NCI-H2196 treated with DMSO at 0.1 percent for 48 hours (cell line): ENCODE data around the gene PDZD8.

Source experiments
- DNase-seq: peaks from one replicate; lab custom pipeline; 2025; ENCODE audit not compliant: unreplicated experiment; lab: John Stamatoyannopoulos, UW

Gene PDZD8

DNA sequence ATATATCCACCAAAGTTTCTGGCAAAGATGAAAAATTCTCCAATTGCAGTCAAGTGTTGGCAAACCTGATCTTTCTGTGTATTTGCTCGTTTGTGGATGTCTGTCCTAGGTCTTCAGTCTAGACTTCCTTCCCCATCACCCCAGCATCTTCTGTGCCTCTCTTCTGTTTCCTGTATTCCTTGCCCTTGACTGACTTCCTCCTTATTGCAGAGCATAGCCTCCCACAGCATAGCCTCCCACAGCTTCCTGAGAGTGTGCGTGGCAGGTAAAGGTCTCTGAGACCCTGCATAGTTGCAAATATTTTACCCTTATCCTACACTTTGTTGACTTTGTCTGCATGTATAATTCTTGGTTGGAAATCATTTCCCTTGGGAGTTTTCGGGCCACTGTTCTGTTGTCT lies 116.0 kb downstream of the PDZD8 start:
- DNase-seq = no peak

DNA sequence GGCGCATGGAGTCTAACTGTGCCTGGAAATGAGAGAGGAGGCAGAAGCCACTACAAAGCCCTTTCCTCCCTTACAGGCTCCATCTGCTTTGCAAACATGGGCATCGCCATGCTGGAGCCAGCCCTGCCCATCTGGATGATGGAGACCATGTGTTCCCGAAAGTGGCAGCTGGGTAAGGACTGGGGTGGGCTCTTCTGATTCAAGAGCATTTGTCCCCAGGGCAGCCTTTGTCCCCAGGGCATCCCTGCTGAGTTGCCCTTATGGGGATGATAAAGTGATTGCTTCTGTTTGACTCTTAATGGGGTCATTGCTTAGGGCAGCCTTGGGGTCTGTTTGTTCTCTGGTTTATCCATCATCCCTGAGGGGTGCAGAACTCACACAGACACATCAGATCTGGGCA lies 117.5 kb downstream of the PDZD8 start:
- DNase-seq = no peak

GRCh38 chr10:117256910-117257309 lies 118.3 kb downstream of the PDZD8 start:
- DNase-seq = no peak

- no peak for DNase-seq
These were observed 119.3 kb downstream of the PDZD8 start for GRCh38 chr10:117255835-117256460.

DNA sequence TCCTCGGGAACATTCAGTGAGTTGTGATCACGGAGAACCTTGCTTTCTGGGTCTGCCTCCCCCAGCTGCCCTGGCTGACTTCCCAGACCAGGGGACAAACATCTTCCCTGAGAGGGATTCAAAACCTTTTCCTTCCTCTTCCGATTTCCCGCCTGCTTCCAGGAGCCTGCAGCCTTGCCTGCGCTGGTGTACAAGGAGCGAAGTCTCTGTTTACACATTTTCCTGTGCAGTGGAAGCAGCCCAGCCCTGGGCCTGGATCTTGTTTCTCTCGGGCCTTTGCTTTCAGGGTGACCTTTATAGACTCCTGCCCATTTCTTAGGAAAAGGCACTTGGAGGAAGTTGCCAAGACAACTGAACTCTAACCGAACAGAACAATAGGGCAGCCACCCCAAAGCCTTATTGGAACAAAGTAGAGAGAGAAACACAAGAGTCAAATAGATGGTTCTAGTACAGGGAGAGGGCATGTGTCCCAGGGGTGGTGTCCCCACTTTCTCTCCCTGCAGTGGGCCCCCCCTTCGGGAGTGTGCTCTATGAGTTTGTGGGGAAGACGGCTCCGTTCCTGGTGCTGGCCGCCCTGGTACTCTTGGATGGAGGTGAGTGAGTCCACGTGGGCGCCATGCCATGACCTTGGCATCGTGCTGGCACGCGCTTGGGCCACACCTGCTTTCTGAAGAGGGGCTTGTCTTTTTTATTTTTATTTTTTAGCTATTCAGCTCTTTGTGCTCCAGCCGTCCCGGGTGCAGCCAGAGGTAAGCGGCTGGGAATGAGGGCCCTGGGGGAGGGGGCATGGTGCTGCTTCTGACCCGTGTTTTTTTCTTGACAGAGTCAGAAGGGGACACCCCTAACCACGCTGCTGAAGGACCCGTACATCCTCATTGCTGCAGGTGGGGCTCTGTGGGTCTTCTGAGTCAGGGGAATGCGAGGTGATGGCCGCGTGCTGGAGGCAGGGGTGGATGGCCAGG lies 120.2 kb downstream of the PDZD8 start:
- DNase-seq = no peak

DNA sequence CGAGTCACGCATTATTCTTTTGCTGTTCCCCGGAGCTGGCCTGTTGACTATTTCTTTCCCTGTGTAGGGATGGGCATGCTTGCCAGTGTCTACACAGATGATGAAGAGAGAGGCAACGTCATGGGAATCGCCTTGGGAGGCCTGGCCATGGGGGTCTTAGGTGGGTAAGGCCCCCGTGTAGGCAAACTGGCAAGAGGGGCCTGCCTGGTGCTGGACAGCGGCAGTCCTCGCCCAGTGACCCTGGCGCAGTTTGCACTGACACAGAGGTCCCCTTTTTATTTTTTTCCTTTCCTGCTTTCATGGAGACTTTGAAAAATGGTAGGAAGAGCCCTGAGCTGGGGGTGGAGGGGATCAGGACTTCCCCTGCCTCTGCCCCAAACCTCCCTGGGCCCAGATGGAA lies 120.9 kb downstream of the PDZD8 start:
- DNase-seq = no peak

DNA sequence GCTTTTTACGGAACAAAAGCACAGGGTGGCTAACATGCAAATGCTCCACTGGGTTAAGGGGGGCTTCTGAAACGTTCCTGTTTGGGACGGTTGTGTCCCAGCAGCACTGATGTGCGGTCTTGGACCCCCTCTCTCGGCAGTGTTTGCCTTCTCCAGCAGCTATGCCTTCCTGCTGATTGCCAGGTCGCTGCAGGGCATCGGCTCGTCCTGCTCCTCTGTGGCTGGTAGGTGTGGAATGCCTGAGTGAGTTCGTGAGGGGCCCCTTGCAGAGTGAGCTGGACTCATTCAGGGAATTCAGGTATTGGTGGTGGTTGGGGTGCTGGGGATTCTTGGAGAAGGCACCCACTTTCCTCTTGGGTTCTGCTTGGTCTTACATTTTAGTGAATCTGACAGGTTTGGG lies 121.3 kb downstream of the PDZD8 start:
- no peak for DNase-seq

DNA sequence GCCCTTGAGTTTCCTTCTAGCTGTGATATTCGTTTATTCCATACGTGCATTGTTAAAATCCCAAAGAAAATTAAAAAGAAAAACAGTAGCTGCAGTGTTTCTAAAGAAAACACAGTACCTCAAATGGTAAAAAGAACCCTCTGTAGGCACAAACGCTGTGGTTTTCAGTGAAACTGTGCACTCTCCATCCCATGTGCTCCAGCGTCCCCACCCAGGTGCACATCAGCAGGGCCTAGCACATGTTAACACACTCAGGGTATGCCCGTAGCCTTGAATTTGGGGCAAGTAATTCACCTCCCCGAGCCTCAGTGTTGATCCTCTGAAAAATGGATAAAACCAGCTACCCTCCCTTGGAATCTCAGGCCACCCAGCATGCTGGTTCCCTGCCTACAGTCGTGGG lies 124.8 kb downstream of the PDZD8 start:
- DNase-seq = no peak

DNA sequence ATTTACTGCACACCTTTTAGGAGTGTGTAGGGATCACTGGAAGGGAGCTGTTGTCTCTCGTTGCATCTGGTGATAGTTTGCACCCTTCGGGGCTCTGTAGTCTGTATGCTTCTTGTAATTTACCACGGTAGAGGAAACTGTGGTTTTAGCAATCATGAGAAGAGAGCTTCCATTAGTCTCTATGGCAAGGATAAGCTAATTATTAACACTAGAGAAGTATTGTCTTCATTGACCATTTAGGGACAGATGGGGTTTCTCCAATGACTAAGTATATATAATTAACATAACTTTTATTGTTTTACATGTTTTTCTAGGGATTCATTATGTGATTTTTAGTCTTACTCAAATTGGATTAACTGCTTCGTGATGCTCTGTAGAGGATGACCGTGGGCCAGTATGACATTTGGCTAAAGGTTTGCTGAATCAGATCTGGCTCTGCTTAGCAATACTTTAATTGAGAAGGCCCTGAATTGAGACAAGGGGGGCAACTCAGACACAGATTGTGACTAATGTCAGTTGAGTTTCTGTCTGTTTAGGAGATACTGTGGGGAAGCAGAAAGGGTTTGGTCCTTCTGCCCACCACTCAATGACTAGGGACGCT lies 125.6 kb downstream of the PDZD8 start:
- DNase-seq = no peak

- no peak for DNase-seq
These were observed 126.3 kb downstream of the PDZD8 start for GRCh38 chr10:117248750-117249465.

DNA sequence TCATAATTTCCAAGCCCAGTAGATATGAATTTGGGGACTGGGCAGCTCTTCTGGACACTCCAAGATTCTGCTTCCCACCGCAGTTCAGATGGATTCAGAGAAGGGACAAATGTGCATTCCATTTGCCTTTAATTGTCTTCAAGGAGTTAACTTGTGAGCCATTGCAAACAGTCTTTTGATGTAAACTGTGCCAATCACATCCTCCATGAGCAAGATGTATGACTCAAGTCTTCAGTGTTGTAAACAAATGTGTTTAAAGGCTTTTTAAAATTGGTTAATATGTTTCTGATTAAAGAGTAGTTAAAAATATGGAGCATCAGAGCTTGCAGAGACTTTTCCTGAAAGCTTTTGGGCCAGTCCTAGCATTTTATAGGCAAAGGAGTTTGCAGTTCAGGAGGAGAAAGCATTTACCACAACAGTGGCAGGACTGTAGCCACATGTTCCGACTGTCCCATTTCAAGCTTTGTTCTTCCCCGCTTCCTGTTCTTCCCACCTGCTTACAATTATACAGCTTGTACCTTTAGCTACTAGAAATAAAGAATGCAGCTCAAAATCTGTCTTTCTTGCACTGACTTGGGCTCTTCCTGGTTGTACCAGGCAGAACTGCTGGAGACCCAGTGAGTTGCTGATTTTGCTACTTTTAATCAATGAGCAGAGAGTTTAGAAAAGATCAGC lies 128.1 kb downstream of the PDZD8 start:
- no peak for DNase-seq

DNA sequence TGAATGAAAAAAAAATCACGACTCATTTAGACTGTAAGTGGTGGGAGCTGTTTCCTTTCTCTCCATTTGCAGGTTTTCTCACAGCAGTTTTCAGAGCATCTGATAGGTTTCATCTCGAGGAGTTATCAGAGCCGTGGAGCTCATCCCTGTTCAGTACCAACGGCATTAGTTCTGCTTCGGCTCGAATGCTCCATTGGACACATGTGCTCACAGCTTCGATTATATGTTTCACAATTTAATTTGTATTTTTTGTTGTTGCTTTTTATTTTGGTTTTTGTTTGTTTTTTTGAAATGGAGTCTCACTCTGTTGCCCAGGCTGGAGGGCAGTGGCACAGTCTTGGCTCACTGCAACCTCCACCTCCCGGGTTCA lies 132.8 kb downstream of the PDZD8 start:
- DNase-seq = no peak

DNA sequence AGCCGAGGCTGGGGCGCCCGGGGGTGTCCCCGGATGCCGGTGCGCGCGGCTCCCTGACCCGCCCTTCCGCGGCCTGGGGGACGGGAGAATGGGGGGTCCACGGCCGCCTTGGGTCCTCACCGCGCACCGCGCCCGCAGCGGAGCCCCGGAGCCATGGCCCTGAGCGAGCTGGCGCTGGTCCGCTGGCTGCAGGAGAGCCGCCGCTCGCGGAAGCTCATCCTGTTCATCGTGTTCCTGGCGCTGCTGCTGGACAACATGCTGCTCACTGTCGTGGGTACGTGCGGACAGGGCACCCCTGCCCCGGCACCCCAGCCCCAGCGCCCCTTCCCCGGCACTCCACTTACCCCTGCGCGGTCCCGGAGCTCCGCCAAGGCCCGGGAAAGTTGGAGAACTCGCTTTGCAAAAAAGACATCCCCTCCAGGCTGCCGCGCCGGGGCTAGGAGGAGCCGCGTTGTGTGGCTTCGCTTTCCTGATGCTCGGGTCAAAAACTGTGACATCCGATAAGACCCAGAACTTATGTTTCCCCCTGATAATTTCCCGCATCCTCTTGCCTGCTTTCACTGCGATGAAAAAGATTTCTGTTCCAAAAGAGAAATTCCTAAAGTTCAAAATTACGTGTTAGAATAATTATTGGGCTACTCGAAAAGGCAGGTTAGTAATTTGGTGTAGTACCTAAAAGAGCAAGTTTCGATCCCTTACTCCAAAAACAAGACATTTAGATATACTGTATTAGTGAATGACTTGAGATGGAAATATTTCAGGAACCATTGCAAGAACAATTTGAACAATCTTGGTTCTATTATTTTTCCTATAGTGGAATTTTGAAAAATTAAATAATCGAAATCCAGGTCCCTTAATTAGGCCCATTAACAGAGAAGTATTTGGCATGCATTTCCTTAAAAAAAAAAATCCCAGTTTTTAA lies 133.4 kb downstream of the PDZD8 start:
- DNase-seq = no peak

DNA sequence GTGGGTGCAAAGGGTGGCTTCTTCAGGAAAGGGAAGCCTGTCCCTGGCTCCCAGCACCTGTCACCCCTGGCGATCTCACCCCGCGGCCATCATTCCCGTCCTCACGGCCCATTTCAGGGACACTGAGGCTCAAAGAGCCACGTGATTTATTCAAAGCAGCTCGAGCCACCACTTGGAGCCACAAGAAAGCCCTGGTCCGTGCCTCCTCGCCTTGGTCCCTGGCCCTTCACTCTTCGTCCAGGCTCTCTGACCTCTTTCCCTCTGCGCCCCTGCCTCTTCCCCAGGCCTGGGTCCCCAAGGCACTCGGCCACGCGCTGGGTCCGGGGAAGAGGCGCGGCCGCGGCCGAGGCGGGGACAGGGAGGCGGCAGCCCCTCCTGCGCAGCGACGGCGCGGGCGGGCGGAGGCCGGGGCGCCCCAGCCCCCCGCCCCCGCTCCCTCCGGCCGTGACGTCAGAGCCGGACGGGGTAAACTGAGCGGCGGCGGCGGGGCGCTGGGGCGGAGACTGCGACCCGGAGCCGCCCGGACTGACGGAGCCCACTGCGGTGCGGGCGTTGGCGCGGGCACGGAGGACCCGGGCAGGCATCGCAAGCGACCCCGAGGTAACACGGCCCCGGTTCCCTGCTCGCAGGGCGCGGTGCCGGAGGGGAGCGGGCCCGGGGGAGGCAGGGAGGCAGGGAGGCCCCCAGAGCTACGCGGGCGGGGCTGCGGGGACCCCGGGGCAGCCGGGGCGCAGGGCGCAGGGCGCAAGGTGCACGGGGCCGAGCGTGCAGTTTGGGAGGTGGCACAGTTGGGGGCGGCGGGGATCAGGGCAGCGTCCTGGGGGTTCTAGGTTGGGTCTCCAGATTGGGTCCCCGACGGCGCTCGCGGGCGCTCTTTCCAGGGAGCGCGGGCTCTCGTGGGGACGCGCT lies 134.4 kb downstream of the PDZD8 start, which contains the start of gene SLC18A2:
TSS of gene SLC18A2 (plus strand) at position 494 of the 909 bp plus-strand sequence. CDS start 580 bp downstream, outside the sequence.
- DNase-seq = no peak

DNA sequence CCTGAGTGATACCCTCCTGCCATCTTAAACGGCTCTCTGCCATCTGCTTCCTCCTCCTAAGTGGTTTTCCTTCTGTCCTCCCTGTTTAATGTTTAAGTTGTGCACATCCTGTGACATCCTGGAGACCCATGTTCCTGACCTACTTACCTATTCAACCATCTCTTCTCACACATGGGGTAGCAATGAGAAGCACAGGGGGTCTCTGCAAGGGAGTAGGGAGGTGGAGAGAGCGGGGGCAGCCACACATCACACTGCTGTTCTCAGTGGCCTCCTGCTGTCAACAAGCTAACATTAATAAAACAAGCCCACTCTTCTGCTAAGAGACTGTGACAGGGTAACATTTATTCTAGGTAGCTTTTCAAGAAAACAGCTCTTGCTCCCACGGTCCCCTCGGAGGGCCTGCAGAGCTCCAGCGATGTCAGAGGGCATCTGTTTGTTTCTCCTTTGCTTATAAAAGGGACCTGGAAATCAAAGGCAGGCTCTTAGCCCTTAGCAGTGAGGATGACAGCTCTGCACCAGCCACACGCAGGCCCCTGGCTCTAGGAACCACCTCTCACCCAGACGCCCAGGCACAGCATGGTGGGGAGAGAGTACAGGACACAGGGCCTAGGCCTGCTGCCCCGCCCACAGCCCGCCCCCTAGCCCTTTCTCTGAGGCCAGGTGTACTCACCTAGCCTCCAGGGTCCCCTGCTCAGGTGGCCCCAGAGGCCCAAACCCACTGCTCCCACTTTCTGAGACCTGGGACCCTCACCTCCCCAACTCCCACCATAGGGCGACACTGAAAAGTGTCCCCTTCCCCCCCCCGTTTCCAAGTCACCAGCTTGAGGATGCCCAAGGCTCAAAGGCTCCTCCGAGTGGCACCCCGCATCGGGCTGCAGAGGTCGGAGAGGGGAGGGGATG lies 135.3 kb downstream of the PDZD8 start:
- no peak for DNase-seq

DNA sequence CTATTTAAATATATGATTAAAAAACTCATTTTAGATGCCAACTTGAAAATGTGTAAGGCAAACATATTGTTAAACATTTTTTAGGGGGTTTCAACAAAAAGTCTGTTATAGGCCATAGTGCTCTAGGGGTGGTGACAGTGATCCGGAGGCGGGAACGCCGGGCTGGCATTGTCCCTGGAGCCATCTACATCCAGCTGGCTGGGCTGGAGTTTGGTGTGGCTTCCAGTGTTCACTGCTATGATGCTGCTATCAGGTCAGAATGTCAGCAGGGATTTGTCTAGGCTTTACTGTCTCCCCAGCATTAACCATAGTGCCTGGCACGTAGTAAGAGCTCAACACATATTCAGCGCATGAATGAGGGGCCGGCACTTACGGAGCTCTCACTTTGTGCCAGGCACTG lies 136.2 kb downstream of the PDZD8 start:
- no peak for DNase-seq

DNA sequence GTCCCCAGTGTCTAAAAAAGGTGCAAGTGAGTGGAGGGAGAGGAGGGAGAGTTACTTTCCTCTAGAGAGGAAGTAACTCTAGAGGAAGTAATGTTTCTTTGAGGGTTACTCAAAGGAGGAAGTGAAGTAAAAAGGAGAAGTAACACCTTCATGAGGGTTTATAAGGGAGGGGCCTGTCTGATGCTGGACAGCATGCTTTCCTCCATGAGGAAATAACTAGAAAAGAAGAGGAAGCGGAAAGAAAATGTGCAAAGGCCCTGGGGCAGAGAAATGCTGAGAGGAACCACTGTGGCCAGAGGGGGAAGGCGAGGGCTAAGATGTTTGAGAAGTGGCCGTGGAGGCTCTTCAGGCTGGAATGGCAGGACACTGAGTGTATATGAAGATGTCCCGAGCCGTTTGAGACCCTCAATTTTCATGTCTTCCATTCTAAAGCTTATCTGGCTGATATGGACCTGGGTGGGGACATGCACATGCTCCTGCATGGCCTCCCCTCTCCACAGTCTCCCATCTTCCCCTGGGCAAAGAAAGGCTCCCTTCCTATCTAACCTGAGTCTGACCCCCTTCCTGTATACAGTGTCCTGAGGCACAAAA lies 137.7 kb downstream of the PDZD8 start:
- no peak for DNase-seq
